PFSK-1 (cell line): Measurements from ENCODE around the gene C6orf15.

ENCODE experiments used
- FOXP2 ChIP-seq: optimal IDR thresholded peaks from 2 replicates; pipeline ENCODE3; 2011; ENCODE audit warnings: borderline replicate concordance, control low read depth, inconsistent platforms; ENCODE audit not compliant: insufficient read depth; ENCODE audit errors: extremely low read length, extremely low read depth
- POLR2AphosphoS5 ChIP-seq: IDR thresholded peaks from 2 replicates; pipeline ENCODE4 v1.6.1; 2012; ENCODE audit warnings: low read depth, mild to moderate bottlenecking, control low read depth, low read length, moderate library complexity
- SIN3A ChIP-seq: IDR thresholded peaks from 2 replicates; pipeline ENCODE4 v1.6.1; 2012; ENCODE audit warnings: mild to moderate bottlenecking, low read length, moderate library complexity, borderline replicate concordance; ENCODE audit not compliant: insufficient read depth
- TAF1 ChIP-seq: IDR thresholded peaks from 2 replicates; pipeline ENCODE4 v1.6.1; 2012; ENCODE audit warnings: low read length, control low read depth, borderline replicate concordance; ENCODE audit not compliant: insufficient read depth
- TF ChIP-seq, protein P1 (sequence below), 2 experiments: IDR thresholded peaks; 2 replicates each; pipeline versions ENCODE4 v1.6.1 to v1.8.0; 2011 to 2012; ENCODE audit warnings: low read depth in 2 of 2, low read length in 2 of 2, control low read depth in 1 of 2, inconsistent platforms in 1 of 2, mild to moderate bottlenecking in 1 of 2, moderate library complexity in 1 of 2; ENCODE audit not compliant: insufficient read depth in 1 of 2

The C6orf15 gene

GRCh38 chr6:31070711-31071197 lies 41.6 kb downstream of the C6orf15 start:
- TF ChIP-seq TAF1: no peak
- no peak for TF ChIP-seq FOXP2
- TF ChIP-seq POLR2AphosphoS5: no peak
- TF ChIP-seq, protein P1, sequence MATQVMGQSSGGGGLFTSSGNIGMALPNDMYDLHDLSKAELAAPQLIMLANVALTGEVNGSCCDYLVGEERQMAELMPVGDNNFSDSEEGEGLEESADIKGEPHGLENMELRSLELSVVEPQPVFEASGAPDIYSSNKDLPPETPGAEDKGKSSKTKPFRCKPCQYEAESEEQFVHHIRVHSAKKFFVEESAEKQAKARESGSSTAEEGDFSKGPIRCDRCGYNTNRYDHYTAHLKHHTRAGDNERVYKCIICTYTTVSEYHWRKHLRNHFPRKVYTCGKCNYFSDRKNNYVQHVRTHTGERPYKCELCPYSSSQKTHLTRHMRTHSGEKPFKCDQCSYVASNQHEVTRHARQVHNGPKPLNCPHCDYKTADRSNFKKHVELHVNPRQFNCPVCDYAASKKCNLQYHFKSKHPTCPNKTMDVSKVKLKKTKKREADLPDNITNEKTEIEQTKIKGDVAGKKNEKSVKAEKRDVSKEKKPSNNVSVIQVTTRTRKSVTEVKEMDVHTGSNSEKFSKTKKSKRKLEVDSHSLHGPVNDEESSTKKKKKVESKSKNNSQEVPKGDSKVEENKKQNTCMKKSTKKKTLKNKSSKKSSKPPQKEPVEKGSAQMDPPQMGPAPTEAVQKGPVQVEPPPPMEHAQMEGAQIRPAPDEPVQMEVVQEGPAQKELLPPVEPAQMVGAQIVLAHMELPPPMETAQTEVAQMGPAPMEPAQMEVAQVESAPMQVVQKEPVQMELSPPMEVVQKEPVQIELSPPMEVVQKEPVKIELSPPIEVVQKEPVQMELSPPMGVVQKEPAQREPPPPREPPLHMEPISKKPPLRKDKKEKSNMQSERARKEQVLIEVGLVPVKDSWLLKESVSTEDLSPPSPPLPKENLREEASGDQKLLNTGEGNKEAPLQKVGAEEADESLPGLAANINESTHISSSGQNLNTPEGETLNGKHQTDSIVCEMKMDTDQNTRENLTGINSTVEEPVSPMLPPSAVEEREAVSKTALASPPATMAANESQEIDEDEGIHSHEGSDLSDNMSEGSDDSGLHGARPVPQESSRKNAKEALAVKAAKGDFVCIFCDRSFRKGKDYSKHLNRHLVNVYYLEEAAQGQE (IDR thresholded peaks at IDR 0.05; ENCODE audit: insufficient read depth in 1 of 2, low read depth in 2 of 2, low read length in 2 of 2): no peak
- no peak for TF ChIP-seq SIN3A

- no peak for TF ChIP-seq SIN3A
- no peak for TF ChIP-seq FOXP2
- TF ChIP-seq POLR2AphosphoS5: no peak
- TF ChIP-seq, protein P1 (IDR thresholded peaks at IDR 0.05; ENCODE audit: insufficient read depth in 1 of 2, low read depth in 2 of 2, low read length in 2 of 2): no peak
- no peak for TF ChIP-seq TAF1
Observed at GRCh38 chr6:31068669-31069340, 43.6 kb downstream of the C6orf15 start.

GRCh38 chr6:31065556-31065955 lies 46.8 kb downstream of the C6orf15 start:
- TF ChIP-seq SIN3A (no peak), POLR2AphosphoS5 (no peak), FOXP2 (no peak), TAF1 (no peak)
- TF ChIP-seq, protein P1 (IDR thresholded peaks at IDR 0.05; ENCODE audit: insufficient read depth in 1 of 2, low read depth in 2 of 2, low read length in 2 of 2): no peak

- TF ChIP-seq POLR2AphosphoS5: no peak
- TF ChIP-seq SIN3A: no peak
- no peak for TF ChIP-seq FOXP2
- TF ChIP-seq TAF1: no peak
- TF ChIP-seq, protein P1 (IDR thresholded peaks at IDR 0.05; ENCODE audit: insufficient read depth in 1 of 2, low read depth in 2 of 2, low read length in 2 of 2): no peak
Observed at GRCh38 chr6:31063906-31064435, 48.4 kb downstream of the C6orf15 start.
